Pulmonary artery endothelial cell (primary cell): Measurements from ENCODE around the gene RHOU. TPM values are rescaled to one million over a fixed set of nuclear protein-coding genes. Genes with fewer than 3 reads are reported as not detected.
"Not testable (repeated sequence)": the region's sequence is repeated elsewhere in the genome, so short reads cannot be mapped to it uniquely, and the experiment has no call there.

ENCODE experiments used
- DNase-seq: peaks from one replicate; pipeline ENCODE4 v3.0.0-alpha.2; 2011; ENCODE audit warnings: low read depth, low spot score
- total RNA-seq: library from RNA; depleted of rRNA; stranded (reverse); fragments of >200 nt; gene quantifications from 2 replicates; pipeline ENCODE4 v1.2.3, GENCODE V29; 2014

RHOU gene
- total RNA-seq, 1 donor from 2014 or later: 0.79 TPM

DNA sequence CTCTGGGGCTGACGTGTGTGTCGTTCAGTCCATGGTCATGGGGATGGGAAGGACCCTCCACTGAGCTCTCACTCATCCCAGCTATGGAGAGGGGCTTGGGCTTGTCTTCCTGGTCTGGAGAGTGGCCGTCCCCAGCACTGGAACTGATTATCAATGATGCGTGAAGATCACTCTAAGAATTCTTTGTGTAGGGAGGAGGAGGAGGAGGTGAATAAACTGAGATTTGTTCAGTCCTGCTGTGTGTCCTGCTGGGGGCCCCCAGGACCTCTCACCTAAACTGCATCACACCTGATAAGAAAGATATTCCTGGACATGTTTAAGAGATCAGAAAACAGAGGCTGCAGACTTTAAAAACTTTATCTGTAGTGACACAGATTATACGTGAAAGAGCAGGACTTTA lies 21.2 kb downstream of the RHOU start:
- DNase-seq: no peak

DNA sequence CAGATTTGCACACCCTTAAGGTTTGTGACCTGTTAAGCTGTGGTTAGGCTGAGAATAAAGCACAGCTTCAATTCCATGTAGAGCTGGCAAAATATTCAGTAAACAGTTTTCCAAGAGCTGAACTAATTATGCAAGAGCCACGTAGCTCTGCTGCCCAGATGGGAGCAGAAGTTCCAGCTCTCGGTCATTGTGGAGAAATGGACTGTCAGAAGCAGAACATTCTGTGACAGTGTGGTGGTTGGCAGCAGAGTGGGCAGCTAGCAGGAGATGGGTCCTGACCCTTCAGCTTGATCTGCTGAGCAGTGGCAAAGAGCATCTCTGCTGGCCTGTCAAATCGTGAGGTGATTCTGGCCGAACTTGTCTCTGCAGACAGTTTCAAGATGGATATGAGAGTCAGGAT lies 23.2 kb downstream of the RHOU start:
- DNase-seq: no peak

DNA sequence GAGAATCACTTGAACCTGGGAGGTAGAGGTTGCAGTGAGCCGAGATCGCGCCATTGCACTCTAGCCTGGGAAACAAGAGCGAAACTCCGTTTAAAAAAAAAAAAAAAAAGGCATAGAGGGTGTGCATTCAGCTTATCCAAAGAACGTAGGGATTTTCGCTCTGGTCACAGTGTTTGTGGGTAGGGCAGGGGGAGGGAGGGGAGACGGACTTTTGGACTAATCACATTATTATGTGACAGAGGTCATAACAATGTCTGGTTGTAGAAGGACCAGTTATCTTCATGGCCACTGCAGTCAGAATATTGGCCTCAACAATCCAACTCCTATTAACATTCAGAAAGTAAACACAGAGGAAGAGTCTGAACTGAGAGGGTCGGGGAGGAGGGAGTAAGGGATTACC lies 25.7 kb downstream of the RHOU start:
- DNase-seq: no peak

DNA sequence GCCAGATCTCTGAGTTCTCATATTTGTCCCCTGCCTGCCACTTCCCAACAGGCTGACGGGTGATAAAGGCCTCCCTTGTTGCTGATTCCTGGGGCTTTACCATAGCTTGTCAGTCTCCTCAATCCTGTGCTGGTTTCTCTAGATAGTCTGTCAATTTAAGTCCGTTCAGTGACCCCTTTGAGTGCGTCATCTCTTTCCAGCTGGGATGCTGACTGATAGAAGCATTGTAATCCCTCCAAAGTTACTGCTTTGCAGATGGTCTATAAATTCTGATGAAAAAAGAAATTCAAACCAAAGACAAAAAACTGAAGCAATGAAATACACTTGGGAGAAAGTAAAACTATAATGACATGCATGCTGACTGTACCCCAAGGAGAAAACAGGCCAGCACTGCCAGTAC lies 28.3 kb downstream of the RHOU start:
- no peak for DNase-seq

DNA sequence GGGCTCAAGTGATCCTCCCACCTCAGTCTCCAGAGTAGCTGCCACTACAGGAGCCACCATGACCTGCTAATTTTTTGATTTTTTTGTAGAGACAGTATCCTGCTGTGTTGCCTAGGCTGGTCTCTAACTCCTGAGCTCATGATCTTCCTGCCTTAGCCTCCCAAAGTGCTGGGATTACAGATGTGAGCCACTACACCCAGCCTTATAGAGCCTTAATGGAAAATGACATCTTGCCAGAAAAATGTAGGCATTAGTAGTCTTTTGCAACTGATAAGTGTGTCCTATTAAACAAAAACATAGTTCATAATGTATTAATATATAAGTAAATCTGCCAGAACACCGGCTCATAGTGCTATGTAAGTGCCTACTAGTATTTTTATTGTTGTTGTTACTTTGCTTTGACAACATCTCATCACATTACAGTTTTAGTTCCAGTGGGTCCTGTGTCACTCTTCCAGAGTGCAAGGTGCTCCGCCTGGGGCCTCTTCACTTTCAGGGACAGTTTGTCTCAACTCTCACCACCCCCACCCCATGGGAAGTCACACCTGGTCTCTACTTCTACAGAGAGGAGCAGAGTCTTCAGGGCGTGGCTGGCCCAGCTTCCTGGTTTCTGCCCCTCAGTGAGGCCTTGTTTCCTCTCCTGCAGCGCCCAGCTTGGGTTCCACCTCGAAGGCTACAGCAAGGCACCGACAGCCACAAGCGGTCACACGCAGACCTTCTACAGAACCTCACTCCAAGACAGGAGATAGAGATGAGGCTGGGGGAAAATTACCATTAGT lies 30.1 kb downstream of the RHOU start:
- DNase-seq: no peak

DNA sequence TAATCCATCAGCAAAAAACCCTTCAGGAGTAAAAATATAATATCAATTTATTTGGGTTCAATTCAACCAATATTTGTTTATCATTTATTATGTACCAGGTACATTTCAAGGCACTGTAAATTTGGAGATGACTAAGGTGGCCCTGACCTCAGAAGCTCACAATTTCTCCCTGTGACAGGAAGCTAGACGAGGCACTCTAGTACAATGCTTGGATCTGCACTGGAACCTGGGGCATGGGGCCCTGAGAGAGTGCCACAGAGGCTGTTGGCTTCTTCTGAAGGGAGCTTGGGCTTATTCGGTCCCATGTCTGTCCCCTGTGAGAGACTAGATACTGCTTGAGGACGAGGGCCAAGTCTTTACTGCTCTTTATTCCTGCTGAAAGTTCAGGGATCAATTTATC lies 31.5 kb downstream of the RHOU start:
- no peak for DNase-seq

DNA sequence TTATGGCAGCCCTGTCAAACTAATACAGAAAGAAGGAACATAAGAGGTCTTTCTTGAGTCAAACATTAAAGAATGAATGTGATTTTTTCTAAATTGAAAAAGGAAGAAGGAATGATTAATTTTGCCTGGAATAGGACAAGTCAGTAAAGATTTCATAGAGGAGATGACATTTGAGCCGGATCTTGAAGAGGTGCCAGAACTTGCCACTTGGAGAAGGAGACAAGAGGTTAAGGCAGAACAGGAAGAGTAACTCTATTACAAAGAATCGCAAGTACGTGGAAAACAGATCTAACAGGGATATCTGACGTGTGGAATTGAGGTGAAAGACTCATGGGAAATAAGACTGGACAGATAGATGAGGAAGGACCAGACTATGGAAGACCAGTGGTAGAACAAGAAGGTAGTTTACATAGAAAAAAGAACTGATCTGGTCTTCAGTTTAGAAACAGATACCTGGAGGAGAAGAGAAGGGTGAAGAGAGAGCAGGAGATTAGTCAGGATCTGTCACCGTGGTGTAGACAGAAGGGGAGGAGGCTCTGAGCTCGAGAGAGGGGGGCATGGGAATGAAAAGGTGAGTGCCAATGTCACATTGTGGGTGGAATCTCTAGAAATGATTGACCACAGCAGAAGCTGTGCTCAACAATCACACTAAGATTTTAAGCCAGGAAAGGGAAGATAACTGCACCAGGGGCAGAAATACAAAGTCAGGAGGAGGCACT lies 32.5 kb downstream of the RHOU start:
- DNase-seq: no peak

DNA sequence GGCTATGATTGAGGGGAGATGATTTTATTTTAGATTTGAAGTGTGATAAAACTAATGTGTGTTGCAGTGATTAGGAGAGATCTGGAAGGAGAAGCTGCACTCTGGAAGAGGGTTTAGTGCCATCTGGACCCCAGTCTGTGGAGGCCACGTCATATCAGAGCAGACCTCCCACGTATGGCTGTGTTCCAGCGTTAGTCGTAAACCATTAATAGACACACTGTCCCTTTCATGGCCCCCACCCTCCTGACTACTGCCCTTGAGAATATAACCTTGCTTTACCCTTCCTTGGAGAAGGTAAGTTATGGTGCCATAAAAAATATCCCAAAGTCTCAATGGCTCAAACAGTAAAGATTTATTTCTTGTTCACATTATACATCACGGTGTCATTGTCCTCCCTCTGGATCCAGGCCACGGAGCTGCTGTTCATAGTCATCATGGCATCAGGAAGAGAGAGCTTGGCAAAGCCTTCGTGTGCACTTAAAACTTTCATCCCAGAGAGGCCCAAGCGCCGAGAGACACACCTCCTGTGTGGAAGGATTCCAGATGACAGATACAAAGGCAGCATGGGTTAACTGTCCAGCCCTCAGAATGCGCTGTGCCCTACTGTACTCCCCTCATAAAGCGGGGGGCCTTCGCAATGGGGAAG lies 33.2 kb downstream of the RHOU start:
- no peak for DNase-seq

DNA sequence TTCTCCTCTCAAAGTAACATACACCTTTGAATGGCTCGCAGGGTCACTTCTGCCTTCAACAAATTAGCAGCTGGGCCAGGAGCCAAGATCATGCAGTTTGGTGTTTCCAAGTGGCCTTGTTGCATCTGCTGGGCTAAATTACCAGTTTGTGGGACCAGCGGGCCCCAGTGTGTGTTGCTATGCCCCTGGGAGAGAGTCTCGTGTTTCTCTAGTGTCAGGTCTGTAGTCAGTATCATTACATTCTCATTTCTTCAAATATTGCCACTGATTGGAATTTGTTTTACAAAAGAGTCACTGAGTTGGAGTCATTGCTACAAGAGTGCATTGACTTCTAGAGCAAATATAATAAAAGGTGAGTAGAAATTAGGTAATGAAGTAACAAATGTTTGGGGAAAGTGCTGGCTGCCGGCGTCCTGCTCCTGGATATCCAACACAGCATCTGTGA lies 35.5 kb downstream of the RHOU start:
- no peak for DNase-seq

DNA sequence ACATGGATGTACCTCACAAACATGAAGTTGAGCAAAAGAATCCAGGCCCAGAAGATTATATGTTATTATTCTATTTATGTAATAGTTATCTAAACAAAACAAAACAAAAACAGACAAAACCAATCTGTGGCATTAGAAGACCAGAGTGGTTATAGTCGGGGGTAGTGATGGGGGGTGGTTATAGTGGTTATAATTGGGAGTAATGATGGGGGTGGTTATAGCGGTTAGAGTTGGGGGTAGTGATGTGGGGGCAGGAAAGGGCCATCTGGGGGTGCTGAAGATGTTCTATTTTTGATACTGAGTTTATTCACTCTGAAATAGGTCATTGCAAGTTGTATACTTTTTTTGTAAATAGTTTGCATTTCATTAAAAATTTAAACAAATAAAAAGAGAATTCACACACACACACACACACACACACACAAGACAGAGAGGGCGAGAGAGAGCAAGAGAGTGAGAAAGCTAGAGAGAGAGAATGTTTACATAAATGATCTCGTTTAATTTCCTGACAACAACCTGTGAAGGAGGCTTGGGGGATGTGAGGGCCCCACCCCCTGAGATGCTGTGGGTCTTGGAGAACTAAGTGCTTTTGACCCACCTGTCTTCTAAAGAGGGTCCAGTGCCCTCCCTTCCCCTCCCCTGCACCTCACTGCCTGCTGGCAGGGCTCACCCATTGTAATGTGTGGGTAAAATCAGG lies 37.4 kb downstream of the RHOU start:
- DNase-seq: no peak

DNA sequence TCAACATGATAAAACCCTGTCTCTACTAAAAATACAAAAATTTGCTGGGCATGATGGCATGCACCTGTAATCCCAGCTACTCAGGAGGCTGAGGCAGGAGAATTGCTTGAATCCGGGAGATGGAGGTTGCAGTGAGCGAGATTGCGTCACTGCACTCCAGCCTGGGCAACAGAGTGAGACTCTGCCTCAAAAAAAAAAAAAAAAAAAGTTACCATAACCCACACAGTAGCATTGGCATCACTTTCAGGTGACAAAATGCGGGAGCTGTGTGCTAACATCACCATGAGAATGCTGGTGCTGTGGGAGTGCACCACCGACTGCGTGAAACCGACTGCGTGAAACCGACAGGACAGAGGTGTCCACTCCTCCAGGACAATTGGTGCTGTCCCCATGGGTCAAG lies 40.7 kb downstream of the RHOU start:
- not testable (repeated sequence) for DNase-seq

DNA sequence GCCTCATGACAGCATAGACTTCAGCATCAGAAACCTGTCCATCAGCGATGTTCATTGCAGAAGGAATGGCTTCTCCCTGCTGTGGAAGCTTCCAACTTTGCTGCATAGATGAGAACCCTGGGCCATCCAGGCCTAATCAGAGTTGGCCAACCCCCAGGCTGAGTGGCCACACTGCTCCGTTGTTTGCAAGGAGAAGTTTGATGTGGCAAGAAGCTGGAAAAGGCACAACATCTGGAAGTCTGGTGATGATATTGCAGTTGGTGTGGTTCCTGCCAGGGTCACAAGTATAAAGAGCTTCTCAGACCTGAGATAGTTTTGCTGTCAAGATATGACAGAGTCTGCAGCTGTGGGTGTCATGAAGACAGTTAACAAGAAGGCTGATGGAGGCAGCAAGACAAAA lies 41.2 kb downstream of the RHOU start:
- DNase-seq: no peak

DNA sequence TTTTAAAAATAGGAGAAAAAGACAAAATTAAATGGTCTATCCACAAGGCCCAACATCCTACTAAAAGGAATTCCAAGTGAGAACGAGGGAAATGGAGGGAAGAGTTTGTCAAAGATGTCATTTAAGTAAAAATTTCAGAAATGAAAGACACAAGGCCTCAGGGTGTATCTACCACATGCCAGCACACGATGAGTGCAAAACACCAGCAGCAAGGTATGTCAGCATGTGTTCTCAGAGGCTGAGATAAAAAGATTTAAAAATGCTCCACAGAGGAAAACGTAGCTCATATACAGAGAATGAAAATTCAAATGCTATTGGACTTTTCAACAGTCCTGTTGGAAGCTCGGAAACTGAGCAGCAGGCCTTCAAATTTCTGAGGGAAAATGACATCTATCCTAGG lies 42.0 kb downstream of the RHOU start:
- no peak for DNase-seq

DNA sequence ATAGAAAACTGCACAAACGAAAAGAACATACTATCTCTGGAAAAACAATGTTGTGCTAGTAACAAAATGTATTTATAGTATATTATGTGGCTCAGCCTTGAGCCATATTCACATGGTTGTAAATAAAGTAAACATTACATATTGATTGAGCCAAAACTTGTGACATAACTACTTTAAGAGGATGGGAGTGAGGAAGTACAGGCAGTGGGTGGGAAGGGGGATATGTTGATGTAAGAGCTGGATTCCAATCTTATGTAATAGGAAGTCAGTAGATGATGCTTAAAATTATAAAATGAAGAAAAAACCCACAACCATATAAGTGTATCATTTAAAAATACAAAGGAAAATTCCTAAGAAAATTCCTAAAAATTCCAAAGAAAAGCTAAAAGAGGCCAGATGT lies 42.7 kb downstream of the RHOU start:
- no peak for DNase-seq

DNA sequence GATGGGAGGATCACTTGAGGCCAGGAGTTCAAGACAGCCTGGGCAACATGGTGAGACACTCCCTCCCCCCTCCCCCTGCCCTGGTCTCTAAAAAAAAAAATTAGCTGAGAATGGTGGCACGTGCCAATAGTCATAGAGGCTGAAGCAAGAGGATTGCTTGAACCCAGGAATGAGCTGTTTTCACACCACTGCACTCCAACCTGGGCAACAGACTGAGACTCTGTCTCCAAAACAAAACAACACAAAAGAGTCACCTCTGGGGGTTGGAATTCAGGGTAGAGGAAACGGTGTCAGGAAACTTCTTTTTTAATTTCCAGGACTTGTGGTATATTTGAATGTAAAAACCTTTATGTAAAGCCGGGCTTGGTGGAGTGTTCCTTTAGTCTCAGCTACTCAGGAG lies 43.2 kb downstream of the RHOU start:
- no peak for DNase-seq

DNA sequence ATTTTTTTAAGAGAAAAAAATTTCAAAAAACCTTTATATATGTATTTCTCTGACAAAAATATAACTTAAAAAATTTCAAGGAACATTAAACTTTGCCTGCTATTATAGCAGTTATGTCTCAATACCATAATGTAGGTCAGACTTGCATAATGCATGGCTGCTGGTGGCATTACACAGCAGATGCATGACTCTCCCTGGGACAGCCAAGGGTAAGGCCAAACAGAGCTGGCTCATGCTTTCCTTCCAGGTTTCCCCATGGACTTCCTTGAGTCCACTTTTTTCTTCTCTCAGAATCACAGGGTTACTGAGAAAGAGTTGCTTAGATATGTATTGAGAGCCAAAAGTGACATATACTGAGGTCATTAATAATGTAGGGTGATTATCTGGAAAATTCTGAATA lies 43.7 kb downstream of the RHOU start:
- no peak for DNase-seq

DNA sequence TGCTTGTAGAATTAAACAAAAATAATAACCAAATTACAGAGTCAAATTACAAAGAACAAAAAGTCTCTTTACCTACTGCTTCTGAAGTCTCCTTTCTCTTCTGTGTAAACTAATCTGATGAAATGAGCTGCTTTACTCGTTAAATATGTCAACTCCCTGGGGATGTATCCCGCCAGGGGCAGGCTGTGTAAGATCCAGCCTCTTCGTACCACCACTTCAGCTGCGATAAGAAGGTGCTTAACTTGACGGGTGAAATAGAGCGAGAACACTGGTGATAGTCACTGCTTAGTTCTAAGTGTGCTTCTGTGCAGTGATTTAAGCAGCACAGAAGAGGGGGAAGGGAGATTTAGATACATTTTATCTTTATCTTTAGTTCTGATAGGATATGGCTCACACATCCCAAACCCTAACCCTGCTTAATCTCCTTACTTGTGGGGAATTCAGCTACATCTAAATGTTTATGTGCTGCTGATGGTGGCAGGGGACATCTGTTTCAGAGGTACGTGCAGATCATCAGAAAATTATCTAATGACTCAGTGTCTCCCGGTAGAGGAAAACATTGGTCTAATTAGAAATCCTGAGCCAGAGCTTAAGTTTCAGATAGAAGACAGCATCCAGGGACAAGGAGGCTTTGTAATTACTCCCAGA lies 46.0 kb downstream of the RHOU start:
- DNase-seq: no peak

DNA sequence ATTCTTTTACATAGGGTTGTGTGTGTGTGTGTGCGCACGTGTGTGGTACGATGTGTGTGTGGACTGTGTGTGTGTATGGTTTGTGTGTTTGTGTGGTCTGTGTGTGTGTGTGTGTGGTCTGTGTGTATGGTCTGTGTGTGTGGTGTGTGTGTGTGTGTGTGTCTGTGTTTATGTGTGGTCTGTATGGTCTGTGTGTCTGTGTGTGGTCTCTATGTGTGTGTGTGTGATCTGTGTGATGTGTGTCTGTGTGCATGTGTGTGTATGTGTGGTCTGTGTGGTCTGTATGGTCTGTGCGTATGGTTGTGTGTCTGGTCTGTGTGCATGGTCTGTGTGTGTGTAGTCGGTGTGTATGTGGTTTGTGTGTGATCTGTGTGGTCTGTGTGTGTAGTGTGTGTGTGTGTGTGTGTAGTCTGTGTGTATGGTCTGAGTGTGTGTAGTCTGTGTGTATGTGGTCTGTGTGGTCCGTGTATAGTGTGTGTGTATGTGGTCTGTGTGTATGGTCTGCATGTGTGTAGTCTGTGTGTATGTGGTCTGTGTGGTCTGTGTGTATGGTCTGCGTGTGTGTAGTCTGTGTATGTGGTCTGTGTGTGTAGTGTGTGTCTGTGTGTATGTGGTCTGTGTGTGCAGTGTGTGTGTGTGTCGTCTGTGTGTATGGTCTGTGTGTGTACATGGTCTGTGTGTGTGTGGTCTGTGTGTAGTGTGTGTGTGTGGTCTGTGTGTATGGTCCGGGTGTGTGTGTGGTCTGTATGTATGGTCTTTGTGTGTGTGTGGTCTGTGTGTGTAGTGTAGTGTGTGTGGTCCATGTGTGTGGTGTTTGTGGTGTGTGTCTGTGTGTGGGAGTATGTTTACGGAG lies 46.8 kb downstream of the RHOU start:
- no peak for DNase-seq

DNA sequence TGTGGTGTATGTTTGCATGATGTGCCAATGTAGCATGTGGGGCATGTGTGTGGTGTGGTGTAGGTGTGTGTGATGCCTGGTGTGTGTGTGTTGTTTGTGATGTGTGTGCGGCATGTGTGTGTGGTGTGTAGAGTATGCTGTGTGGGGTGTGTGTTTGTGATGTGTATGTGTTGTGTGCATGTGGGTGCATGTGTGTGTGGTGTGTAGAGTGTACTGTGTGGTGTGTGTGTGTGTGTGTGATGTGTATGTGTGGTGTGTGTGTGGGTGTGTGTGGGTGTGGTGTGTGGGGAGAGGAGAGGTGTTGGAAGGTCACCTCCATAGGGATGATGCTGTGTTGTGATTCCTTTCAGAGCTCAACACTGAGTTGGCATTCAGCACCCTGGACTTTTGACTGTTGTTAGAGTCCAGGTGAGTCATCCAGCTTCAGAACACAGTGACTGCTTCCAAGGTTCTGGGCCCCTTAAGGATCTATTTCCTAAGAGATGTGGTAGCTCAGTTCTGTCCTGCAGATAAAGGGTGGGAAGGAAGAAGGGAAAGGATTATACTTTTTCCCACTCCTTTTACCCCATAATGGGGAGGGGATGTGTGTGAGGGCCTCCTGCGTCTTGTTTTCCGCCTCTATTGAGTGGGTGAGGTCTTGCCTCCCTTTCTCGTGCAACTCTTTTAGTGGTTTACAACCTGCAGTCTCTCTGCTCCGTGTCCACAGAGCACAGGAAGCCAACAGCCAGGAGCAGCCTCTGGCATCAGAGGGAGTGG lies 47.6 kb downstream of the RHOU start:
- DNase-seq: no peak
